Activated T-helper 1 cell treated with anti-CD3 and anti-CD28 coated beads, Interleukin-12 subunit alpha, Interleukin-12 subunit beta, Interleukin-2, Interleukin-4 antibody, amounts not matched to agents 30 ng/mL and 10 ng/mL and 1 ng/mL, durations not matched to agents 14 hours and 24 hours and 36 hours (primary cell): ENCODE measurements around the gene LYG2. TPM values are rescaled to one million over a fixed set of nuclear protein-coding genes. Genes with fewer than 3 reads are reported as not detected.
"Not testable (repeated sequence)": the region's sequence is repeated elsewhere in the genome, so short reads cannot be mapped to it uniquely, and the experiment has no call there.

Experiments used
- DNase-seq: peaks from one replicate; pipeline ENCODE4 v3.0.0; 2021; ENCODE audit warnings: low spot score
- H3K27ac Mint-ChIP-seq: one replicate; pipeline ENCODE4 v1.8.0; 2021; ENCODE audit warnings: mild to moderate bottlenecking, mixed read lengths
- H3K27me3 Mint-ChIP-seq: one replicate; pipeline ENCODE4 v1.8.0; 2022; ENCODE audit warnings: mild to moderate bottlenecking, moderate library complexity, mixed read lengths; ENCODE audit not compliant: insufficient read depth
- H3K36me3 Mint-ChIP-seq: one replicate; pipeline ENCODE4 v1.8.0; 2021; ENCODE audit warnings: low read depth, mixed read lengths
- H3K4me1 Mint-ChIP-seq: one replicate; pipeline ENCODE4 v1.8.0; 2021; ENCODE audit warnings: low read depth, mixed read lengths
- H3K4me3 Mint-ChIP-seq: one replicate; pipeline ENCODE4 v1.8.0; 2021; ENCODE audit warnings: mild to moderate bottlenecking, moderate library complexity, mixed read lengths
- H3K9me3 Mint-ChIP-seq: one replicate; pipeline ENCODE4 v1.8.0; 2021; ENCODE audit warnings: mixed read lengths
- intact Hi-C: fragments of 100-400 bp; cut with micrococcal nuclease; formaldehyde crosslinking; loops from one replicate; pipeline ENCODE4 v1.15.1; 2024
- total RNA-seq: library from RNA; stranded (reverse); gene quantifications from 2 replicates; pipeline ENCODE4 v1.2.3, GENCODE V29; 2022

Gene LYG2, protein sequence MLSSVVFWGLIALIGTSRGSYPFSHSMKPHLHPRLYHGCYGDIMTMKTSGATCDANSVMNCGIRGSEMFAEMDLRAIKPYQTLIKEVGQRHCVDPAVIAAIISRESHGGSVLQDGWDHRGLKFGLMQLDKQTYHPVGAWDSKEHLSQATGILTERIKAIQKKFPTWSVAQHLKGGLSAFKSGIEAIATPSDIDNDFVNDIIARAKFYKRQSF
- not detected in 2 replicates for total RNA-seq

DNA sequence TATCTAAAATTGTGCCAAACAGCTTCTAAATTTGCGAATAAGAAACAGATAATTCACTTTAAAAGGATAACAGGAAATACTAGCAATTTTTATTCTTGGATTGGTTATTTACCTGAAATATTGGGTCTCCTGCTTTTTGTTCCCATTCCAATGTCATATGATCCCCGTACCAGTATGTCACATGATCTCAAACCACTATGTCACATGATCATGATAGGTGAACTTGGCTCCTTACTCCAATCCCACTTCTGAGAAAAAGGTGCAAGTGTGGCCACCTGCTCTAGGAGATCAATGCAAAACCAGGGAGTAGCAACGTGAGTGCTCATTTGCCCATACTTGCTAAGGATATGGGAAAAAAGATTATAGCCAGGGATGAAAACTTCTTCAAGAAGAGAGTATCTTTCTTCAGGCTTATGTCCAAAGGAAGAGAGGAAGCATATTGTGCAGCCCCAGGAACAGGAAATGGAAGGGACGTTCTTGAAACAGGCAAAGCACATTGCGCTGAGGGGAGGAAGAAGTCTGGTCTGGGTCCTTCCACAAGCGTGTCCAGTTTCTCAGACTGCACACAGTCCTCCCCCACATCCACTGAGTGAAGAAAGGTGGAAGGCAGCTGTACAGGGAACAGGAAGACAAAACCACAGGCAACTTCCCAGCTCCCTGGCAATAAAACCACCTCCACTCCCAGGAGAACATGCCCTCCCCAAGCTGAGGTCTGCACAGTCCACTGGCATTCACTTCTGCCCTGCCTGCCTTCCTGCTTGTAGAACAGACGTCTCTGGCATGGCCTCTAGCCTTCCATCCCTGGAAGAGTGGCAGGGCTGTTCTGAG, at the start of gene LYG2:
Gene LYG2, minus strand, starts transcription at position 176 of the 828 bp plus-strand sequence. CDS start 1,406 bp downstream, outside the sequence.
- Mint-ChIP-seq H3K9me3 (no peaks in the 10 kb centered on the region), H3K36me3 (no peaks in the 10 kb centered on the region), H3K4me1 (no peaks in the 10 kb centered on the region), H3K27ac (no peak within 1 kb of the TSS), H3K27me3 (no peaks in the 10 kb centered on the region), H3K4me3 (no peak within 1 kb of the TSS)
- intact Hi-C loops = no loop called here
- DNase-seq = no peak

DNA sequence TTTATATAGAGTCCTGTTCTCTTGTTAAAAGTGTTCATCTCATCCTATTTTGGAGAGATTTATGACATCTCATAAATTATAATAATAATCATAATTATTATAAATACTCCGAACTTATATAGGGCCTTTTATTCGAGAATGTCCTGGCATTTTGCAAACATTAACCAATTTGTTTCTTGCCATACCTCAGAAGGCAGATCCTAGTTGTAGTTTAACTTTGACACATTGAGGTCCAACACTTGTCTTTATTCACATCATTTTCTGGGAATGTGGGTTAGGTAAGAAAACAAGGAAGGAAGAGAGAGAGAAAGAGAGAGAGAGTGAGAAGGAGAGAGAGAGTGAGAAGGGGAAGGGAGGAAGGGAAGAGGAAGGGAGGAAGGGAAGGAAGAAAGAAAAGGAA, 45.6 kb upstream of the LYG2 start, which contains the start of gene LYG1:
Gene LYG1, minus strand, starts transcription at position 101 of the 400 bp plus-strand sequence. CDS start 5,527 bp downstream, outside the sequence.
- DNase-seq, H3K4me1 Mint-ChIP-seq, H3K36me3 Mint-ChIP-seq, H3K27me3 Mint-ChIP-seq, H3K27ac Mint-ChIP-seq, intact Hi-C loops, H3K4me3 Mint-ChIP-seq, H3K9me3 Mint-ChIP-seq: not testable (repeated sequence)

DNA sequence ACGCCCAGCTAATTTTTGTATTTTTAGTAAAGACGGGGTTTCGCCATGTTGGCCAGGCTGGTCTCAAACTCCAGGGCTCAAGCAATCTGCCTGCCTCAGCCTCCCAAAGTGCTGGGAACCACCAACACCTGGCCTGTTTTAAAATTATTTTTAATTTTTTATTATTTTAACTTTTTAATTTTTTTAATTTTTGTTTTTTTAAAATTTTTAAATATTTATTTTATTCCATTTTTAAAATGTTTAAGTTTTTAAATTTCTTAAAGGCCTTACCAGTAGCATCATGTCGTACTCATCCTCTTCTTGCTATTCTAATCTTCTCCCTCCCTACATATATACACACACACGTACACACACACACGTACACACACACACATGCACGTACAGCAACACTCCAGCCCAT, 44.1 kb upstream of the LYG2 start:
- Mint-ChIP-seq H3K4me3 (no peak overlapping the region), H3K27me3 (no peaks in the 10 kb centered on the region), H3K4me1 (no peaks in the 10 kb centered on the region), H3K9me3 (no peaks in the 10 kb centered on the region), H3K36me3 (peaks cover 8% of the 10 kb centered on the region), H3K27ac (no peak overlapping the region)
- no peak for DNase-seq
- intact Hi-C loops = no loop called here

DNA sequence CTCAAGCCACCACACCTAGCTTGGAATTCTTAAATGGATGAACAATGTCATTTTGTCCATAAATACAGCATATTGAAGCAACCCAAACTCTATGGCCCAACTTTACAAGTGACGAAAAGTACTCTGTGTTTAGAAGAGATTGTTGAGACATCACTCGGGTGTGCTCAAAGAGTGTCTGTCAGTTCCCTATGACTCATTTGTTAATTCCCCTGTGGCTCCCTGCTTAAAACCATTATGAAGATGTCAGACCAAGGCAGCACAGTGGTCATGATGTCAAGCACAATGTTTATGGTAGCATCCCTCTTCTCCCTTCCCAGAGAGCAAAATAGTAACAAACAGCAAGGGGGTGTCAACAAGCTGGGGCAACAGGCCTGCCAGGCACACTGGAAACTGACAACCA, 42.5 kb upstream of the LYG2 start:
- Mint-ChIP-seq H3K27ac (no peak overlapping the region), H3K9me3 (no peaks in the 10 kb centered on the region), H3K4me1 (no peaks in the 10 kb centered on the region), H3K27me3 (no peaks in the 10 kb centered on the region), H3K36me3 (peaks cover 7% of the 10 kb centered on the region), H3K4me3 (no peak overlapping the region)
- DNase-seq = no peak
- intact Hi-C loops = no loop called here

DNA sequence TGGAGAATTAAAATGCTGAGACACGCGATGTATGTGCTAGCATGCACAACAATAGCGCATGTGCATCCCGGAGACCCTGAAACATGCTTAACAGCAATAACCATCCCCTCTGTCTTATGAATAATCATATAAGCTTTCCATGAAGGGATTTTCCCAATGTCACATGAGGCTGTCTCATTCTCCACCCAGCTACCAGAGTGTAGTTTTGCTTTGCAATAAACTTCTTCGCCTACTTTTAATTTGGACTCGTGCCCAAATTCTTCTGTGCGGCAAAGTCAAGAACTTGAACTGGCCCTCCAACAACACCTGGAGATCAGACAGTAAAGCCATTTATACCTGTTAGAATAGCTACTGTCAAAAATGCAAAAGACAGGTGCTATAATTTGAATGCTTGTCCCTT, 30.1 kb upstream of the LYG2 start:
- Mint-ChIP-seq H3K36me3 (peaks cover 9% of the 10 kb centered on the region), H3K27ac (no peak overlapping the region), H3K4me3 (no peak overlapping the region), H3K27me3 (no peaks in the 10 kb centered on the region), H3K9me3 (peaks cover 1% of the 10 kb centered on the region), H3K4me1 (no peaks in the 10 kb centered on the region)
- no peak for DNase-seq
- intact Hi-C loops = no loop called here

DNA sequence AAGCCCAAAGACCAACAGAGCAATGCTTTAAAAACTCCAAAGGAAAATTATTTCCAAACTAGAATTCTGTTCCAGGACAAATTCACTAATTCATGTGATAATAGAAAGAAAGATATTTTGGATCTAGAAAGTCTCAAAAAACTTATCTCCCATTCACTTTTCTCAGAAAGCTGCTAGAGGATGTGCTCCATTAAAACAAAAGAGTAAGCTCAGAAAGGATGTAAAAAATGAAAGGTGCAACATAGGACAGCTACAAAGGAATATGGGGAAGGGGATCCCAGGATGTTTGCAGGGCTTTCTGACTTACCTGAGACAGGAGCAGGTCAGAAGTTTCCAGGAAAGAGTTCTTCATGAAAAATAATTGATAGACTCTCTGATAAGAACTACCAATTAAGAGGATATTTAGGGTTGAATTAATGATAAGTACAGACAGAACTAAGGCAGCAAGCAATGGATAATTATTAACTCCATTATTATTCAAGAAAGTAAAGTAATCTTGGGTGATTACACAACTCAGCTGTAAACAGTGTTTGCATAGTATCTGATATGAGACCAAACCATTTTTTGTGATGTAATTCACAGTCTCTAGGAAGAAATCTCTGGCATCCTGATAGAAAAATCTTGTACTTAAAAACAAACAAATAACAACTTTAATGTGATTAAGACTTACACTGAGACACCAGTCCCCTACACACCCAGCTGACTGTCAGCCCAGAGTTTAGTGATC, 24.7 kb upstream of the LYG2 start:
- DNase-seq = no peak
- no peak overlapping the region for H3K27ac Mint-ChIP-seq
- H3K36me3 Mint-ChIP-seq = peaks cover 15% of the 10 kb centered on the region
- H3K4me1 Mint-ChIP-seq = no peaks in the 10 kb centered on the region
- H3K4me3 Mint-ChIP-seq = no peak overlapping the region
- intact Hi-C loops = no loop called here
- no peaks in the 10 kb centered on the region for H3K27me3 Mint-ChIP-seq
- H3K9me3 Mint-ChIP-seq = peaks cover 6% of the 10 kb centered on the region

DNA sequence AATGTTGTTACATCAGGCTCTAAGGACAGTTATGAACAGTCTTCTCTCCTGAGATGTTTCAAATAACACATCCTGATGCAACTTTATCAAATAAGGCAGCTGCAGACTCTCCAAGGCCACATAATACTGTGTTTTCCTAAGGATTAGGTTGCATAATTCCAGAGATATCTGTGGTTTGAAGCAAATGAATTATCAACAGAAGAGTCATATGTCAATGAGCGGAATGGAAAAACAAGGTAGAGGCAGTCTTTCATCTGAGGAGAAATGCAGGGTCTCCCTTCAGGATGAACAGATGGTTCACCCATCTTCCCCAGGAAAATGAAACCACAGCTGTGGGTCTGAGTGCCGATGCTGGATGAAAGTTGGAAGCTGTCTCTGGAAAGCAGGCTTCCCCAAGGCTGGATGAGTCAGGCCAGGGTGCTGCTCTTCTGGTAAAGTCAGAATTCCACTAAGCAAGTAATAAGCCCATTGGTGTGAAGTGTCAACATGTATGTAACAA, 23.4 kb upstream of the LYG2 start:
- H3K27ac Mint-ChIP-seq = no peak overlapping the region
- no peak overlapping the region for H3K4me3 Mint-ChIP-seq
- H3K4me1 Mint-ChIP-seq = no peaks in the 10 kb centered on the region
- peaks cover 15% of the 10 kb centered on the region for H3K36me3 Mint-ChIP-seq
- intact Hi-C loops = no loop called here
- DNase-seq = no peak
- H3K9me3 Mint-ChIP-seq = peaks cover 6% of the 10 kb centered on the region
- no peaks in the 10 kb centered on the region for H3K27me3 Mint-ChIP-seq

DNA sequence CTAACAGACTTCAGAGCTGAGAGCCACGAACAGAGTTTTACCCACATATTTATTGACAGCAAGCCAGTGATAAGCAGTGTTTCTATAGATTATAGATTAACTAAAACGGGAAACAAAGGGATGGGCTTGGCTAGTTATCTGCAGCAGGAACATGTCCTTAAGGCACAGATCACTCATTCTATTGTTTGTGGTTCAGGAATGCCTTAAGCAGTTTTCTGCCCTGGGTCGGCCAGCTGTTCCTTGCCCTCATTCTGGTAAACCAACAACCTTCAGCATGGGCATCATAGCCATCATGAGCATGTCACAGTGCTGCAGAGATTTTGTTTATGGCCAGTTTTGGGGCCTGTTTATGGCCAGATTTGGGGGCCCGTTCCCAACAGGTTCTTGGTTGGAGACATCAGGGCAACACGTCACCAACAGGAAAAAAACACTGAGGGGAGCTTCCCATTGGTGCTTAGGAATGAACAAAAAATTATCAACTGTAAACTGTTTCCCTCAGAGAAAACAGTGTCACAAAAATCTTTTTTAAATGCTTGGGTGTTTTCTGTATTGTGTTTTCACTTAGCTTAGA, 22.8 kb upstream of the LYG2 start:
- H3K4me1 Mint-ChIP-seq, H3K4me3 Mint-ChIP-seq, H3K27ac Mint-ChIP-seq, H3K9me3 Mint-ChIP-seq, DNase-seq, intact Hi-C loops, H3K27me3 Mint-ChIP-seq: not testable (repeated sequence)
- H3K36me3 Mint-ChIP-seq = peaks cover 13% of the 10 kb centered on the region

DNA sequence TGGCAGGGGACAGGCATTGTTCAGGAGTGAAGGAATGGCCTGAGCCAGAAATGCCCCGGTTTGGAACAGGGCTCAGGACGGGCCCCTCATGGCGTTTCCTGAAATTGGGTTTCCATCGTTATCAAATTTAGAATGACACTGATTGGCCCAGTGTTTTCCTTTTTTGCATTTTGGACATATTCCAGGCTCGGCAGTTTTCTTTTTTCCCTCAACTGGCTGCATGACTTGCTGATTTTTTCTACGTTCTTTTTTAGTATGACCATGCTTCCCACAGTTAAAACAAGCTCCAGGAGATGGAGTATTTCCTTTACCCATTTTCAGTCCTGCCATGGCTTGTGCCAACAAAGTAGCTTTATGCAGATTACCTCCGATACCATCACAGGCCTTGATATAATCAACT, 20.4 kb upstream of the LYG2 start:
- no peak overlapping the region for H3K4me3 Mint-ChIP-seq
- intact Hi-C loops = no loop called here

DNA sequence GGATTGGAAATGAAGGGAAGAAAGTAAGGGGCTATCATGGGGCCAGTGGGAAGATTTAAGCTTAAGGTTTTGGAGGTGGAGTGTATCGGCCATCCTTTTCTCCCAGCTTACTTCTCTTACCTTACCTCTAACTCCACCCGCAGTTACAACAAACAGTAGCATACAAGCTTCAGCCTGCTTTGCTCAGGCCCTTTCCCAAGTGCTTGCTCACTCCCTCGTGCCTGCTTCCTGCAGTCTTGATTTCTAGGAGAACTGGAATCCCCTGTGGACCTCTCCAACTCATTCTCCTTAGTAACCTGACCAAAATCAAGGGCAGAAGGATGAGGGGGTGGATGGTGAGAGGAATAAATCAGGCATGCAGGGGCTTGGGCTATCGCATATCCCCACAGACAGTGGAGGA, 5.8 kb upstream of the LYG2 start:
- DNase-seq = no peak
- H3K9me3 Mint-ChIP-seq = no peaks in the 10 kb centered on the region
- no peaks in the 10 kb centered on the region for H3K4me1 Mint-ChIP-seq
- intact Hi-C loops = no loop called here
- no peak overlapping the region for H3K27ac Mint-ChIP-seq
- H3K4me3 Mint-ChIP-seq = no peak overlapping the region
- H3K27me3 Mint-ChIP-seq = peaks cover 4% of the 10 kb centered on the region
- H3K36me3 Mint-ChIP-seq = no peaks in the 10 kb centered on the region

More for the DNA sequence above, 20.4 kb upstream of the LYG2 start:
- Mint-ChIP-seq H3K9me3 (peaks cover 23% of the 10 kb centered on the region), H3K4me1 (no peaks in the 10 kb centered on the region), H3K36me3 (peaks cover 12% of the 10 kb centered on the region), H3K27me3 (no peaks in the 10 kb centered on the region), H3K27ac (no peak overlapping the region)
- DNase-seq = no peak

DNA sequence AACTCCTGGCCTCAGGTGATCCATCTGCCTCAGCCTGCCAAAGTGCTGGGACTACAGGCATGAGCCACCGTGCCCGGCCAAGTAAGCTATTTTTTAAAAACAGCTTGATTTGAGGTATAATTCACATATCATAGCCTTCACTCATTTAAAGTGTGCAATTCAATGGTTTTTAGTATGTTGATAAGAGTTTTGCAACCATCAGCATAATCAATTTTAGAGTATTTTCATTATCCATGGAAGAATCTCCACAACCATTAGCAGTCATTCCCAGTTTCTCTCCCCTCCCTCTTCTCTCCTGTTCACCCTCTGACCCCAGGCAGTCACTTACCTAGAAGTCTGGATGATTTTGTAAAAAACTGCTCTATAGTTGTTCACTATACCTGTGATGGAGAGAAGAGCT, 4.7 kb upstream of the LYG2 start:
- H3K36me3 Mint-ChIP-seq = no peaks in the 10 kb centered on the region
- no peak overlapping the region for H3K4me3 Mint-ChIP-seq
- no peaks in the 10 kb centered on the region for H3K27me3 Mint-ChIP-seq
- H3K9me3 Mint-ChIP-seq = no peaks in the 10 kb centered on the region
- no peaks in the 10 kb centered on the region for H3K4me1 Mint-ChIP-seq
- no peak overlapping the region for H3K27ac Mint-ChIP-seq
- intact Hi-C loops = no loop called here
- no peak for DNase-seq

DNA sequence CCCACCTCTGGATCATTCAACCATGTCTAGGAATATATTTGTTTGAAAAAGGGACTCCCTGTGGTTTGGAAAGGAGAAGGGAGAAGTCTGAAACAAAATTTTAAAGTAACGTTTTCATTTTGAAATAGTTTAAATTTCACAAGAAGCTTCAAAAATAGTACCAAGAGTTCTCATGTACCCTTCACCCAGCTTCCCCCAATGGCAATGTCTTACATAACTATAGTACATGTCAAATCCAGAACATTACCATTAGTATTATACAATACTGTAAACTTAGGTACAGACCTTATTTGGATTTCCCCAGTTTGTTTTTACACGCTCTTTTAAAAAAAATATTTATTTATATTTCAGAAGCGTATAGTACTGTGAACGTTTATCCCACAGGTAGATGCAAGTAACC, 4.0 kb upstream of the LYG2 start:
- Mint-ChIP-seq H3K27me3 (no peaks in the 10 kb centered on the region), H3K4me3 (no peak overlapping the region), H3K4me1 (no peaks in the 10 kb centered on the region), H3K9me3 (no peaks in the 10 kb centered on the region), H3K27ac (no peak overlapping the region), H3K36me3 (no peaks in the 10 kb centered on the region)
- DNase-seq = no peak
- intact Hi-C loops = no loop called here
